HG02943 (cell line): ENCODE data around the gene IBA57.
"Not testable (repeated sequence)": the region's sequence is repeated elsewhere in the genome, so short reads cannot be mapped to it uniquely, and the experiment has no call there.

ENCODE experiments used
- ATAC-seq: cut with Tn5 transposase; IDR thresholded peaks from one replicate; pipeline ENCODE4 v1.9.1; 2021; ENCODE audit warnings: mild to moderate bottlenecking, low read depth, moderate library complexity; ENCODE audit not compliant: unreplicated experiment

Gene IBA57

GRCh38 chr1:228184152-228184551 is 18.5 kb downstream of the IBA57 start:
- ATAC-seq, result no peak

- no peak for ATAC-seq
Observed at GRCh38 chr1:228185641-228185965, 20.0 kb downstream of the IBA57 start.

- not testable (repeated sequence) for ATAC-seq
Observed at GRCh38 chr1:228188249-228188648, 22.6 kb downstream of the IBA57 start.

- ATAC-seq, result no peak
Observed at GRCh38 chr1:228190182-228190581, 24.6 kb downstream of the IBA57 start.

GRCh38 chr1:228190778-228191177 is 25.2 kb downstream of the IBA57 start:
- ATAC-seq, result no peak

GRCh38 chr1:228194436-228194835 is 28.8 kb downstream of the IBA57 start:
- ATAC-seq, result no peak

GRCh38 chr1:228194921-228195812 is 29.6 kb downstream of the IBA57 start:
- no peak for ATAC-seq

- ATAC-seq, result no peak
Observed at GRCh38 chr1:228197555-228198147, 32.0 kb downstream of the IBA57 start.

GRCh38 chr1:228198977-228199590 is 33.5 kb downstream of the IBA57 start:
- ATAC-seq, result no peak

- ATAC-seq, result no peak
Observed at GRCh38 chr1:228204958-228205357, 39.4 kb downstream of the IBA57 start.

GRCh38 chr1:228205526-228206436 is 40.2 kb downstream of the IBA57 start:
- no peak for ATAC-seq

GRCh38 chr1:228206582-228207351 is 41.2 kb downstream of the IBA57 start:
- ATAC-seq, result no peak

- no peak for ATAC-seq
Observed at GRCh38 chr1:228207381-228207810, 41.8 kb downstream of the IBA57 start.

GRCh38 chr1:228207851-228208821 is 42.5 kb downstream of the IBA57 start, which contains the start of gene OBSCN:
TSS of gene OBSCN (plus strand) at chr1:228208044. CDS start at chr1:228211784, 3,740 bp downstream.
- no peak for ATAC-seq

- no peak for ATAC-seq
Observed at GRCh38 chr1:228208831-228209551, 43.4 kb downstream of the IBA57 start.

GRCh38 chr1:228209657-228210056 is 44.1 kb downstream of the IBA57 start:
- ATAC-seq, result no peak

- ATAC-seq, result no peak
Observed at GRCh38 chr1:228210076-228210651, 44.6 kb downstream of the IBA57 start.
